CMK (cell line): ENCODE data around the gene ALG3.

Source experiments
- DNase-seq: peaks from one replicate; pipeline ENCODE4 v3.0.0-alpha.2; 2010; ENCODE audit warnings: low read depth

ALG3 gene

GRCh38 chr3:184234671-184235380 is 13.9 kb downstream of the ALG3 start:
- no peak for DNase-seq

GRCh38 chr3:184234224-184234623 is 14.5 kb downstream of the ALG3 start:
- DNase-seq: no peak

GRCh38 chr3:184233127-184233843 is 15.5 kb downstream of the ALG3 start:
- DNase-seq: no peak

GRCh38 chr3:184231671-184232070 is 17.1 kb downstream of the ALG3 start:
- no peak for DNase-seq

- no peak for DNase-seq
These were observed 17.9 kb downstream of the ALG3 start for GRCh38 chr3:184230603-184231528.

- DNase-seq: no peak
These were observed 18.6 kb downstream of the ALG3 start for GRCh38 chr3:184230081-184230602.

- DNase-seq: no peak
These were observed 19.2 kb downstream of the ALG3 start, which contains the start of gene VWA5B2 for GRCh38 chr3:184229394-184230080. Gene VWA5B2 (plus strand): TSS chr3:184229585. CDS start chr3:184230529, 944 bp downstream.

GRCh38 chr3:184228376-184229137 is 20.2 kb downstream of the ALG3 start:
- DNase-seq: no peak

- DNase-seq: no peak
These were observed 21.3 kb downstream of the ALG3 start for GRCh38 chr3:184227481-184227935.

- DNase-seq: no peak
These were observed 24.8 kb downstream of the ALG3 start for GRCh38 chr3:184223946-184224345.

GRCh38 chr3:184222521-184222920 is 26.2 kb downstream of the ALG3 start:
- no peak for DNase-seq

GRCh38 chr3:184218814-184219213 is 29.9 kb downstream of the ALG3 start:
- no peak for DNase-seq

- DNase-seq: no peak
These were observed 37.0 kb downstream of the ALG3 start for GRCh38 chr3:184211718-184212117.

GRCh38 chr3:184211297-184211696 is 37.5 kb downstream of the ALG3 start:
- DNase-seq: no peak

GRCh38 chr3:184209146-184209923 is 39.4 kb downstream of the ALG3 start:
- DNase-seq: no peak

- no peak for DNase-seq
These were observed 45.2 kb downstream of the ALG3 start for GRCh38 chr3:184203526-184203925.

- no peak for DNase-seq
These were observed 47.9 kb downstream of the ALG3 start for GRCh38 chr3:184200825-184201224.

- no peak for DNase-seq
These were observed 50.3 kb downstream of the ALG3 start for GRCh38 chr3:184198509-184198908.

GRCh38 chr3:184196536-184196935 is 52.2 kb downstream of the ALG3 start:
- DNase-seq: no peak

- DNase-seq: no peak
These were observed 54.7 kb downstream of the ALG3 start for GRCh38 chr3:184193991-184194539.
